Large intestine (tissue), 3 donors: ENCODE results near the gene HDAC9. TPM values are rescaled to one million over a fixed set of nuclear protein-coding genes. Genes with fewer than 3 reads are reported as not detected.

Source experiments
- DNase-seq, 2 donors: peaks; one replicate each; pipeline versions ENCODE4 v3.0.0 to v3.0.0-alpha.2; 2013
- H3K27ac ChIP-seq: one replicate; pipeline ENCODE4 v1.5.1; 2013; ENCODE audit warnings: low read length
- H3K27me3 ChIP-seq: 2 replicates; pipeline ENCODE4 v1.6.1; 2013; ENCODE audit warnings: low read length; ENCODE audit not compliant: control insufficient read depth, insufficient read depth
- H3K36me3 ChIP-seq: 2 replicates; pipeline ENCODE4 v1.6.1; 2013; ENCODE audit warnings: low read length; ENCODE audit not compliant: control insufficient read depth, insufficient read depth
- H3K4me1 ChIP-seq: one replicate; pipeline ENCODE4 v1.6.1; 2013; ENCODE audit warnings: low read length; ENCODE audit not compliant: control insufficient read depth, insufficient read depth
- H3K4me3 ChIP-seq: one replicate; pipeline ENCODE4 v1.5.1; 2013; ENCODE audit warnings: low read length
- H3K9me3 ChIP-seq: one replicate; pipeline ENCODE4 v1.6.1; 2013; ENCODE audit warnings: mild to moderate bottlenecking, low read depth, low read length, moderate library complexity; ENCODE audit not compliant: control insufficient read depth
- WGBS: methylation state at CpG from one replicate; pipeline ENCODE4 v1.1.5; 2013; ENCODE audit warnings: low lambda C conversion rate; ENCODE audit not compliant: insufficient coverage; 5-methylcytosine and 5-hydroxymethylcytosine counted together
- polyA plus RNA-seq: library from polyadenylated mRNA; unstranded; fragments of 120-200 nt; gene quantifications from one replicate; pipeline ENCODE4 v1.2.1, GENCODE V29; 2013

Gene HDAC9
- polyA plus RNA-seq, 1 donor = 6.2 TPM

- Histone ChIP-seq H3K27me3 (no peaks in the 10 kb centered on the region), H3K4me3 (no peak overlapping the region), H3K27ac (no peak overlapping the region), H3K9me3 (no peaks in the 10 kb centered on the region), H3K36me3 (no peaks in the 10 kb centered on the region), H3K4me1 (no peaks in the 10 kb centered on the region)
- DNase-seq = no peak
- no CpG with 5 or more reads among the region's 5 CpGs for WGBS
Observed at GRCh38 chr7:18505870-18506460, 10.4 kb downstream of the HDAC9 start.

GRCh38 chr7:18508443-18509427, 13.2 kb downstream of the HDAC9 start:
- Histone ChIP-seq H3K4me3 (no peak overlapping the region), H3K36me3 (no peaks in the 10 kb centered on the region), H3K27ac (no peak overlapping the region), H3K27me3 (no peaks in the 10 kb centered on the region), H3K4me1 (no peaks in the 10 kb centered on the region), H3K9me3 (no peaks in the 10 kb centered on the region)
- no peak for DNase-seq
- 100% methylated on average over 1 of the region's 10 CpGs for WGBS

GRCh38 chr7:18509481-18509880, 13.9 kb downstream of the HDAC9 start:
- Histone ChIP-seq H3K4me1 (no peaks in the 10 kb centered on the region), H3K27ac (no peak overlapping the region), H3K4me3 (no peak overlapping the region), H3K36me3 (no peaks in the 10 kb centered on the region), H3K27me3 (no peaks in the 10 kb centered on the region), H3K9me3 (no peaks in the 10 kb centered on the region)
- 87% methylated on average over 2 of the region's 2 CpGs for WGBS
- no peak for DNase-seq

- DNase-seq = no peak
- 80% methylated on average over 3 of the region's 4 CpGs for WGBS
- H3K4me1 ChIP-seq = no peaks in the 10 kb centered on the region
- no peak overlapping the region for H3K27ac ChIP-seq
- no peaks in the 10 kb centered on the region for H3K9me3 ChIP-seq
- no peak overlapping the region for H3K4me3 ChIP-seq
- H3K36me3 ChIP-seq = no peaks in the 10 kb centered on the region
- no peaks in the 10 kb centered on the region for H3K27me3 ChIP-seq
Observed at GRCh38 chr7:18511351-18512140, 16.0 kb downstream of the HDAC9 start.

- Histone ChIP-seq H3K27ac (no peak overlapping the region), H3K9me3 (no peaks in the 10 kb centered on the region), H3K4me3 (no peak overlapping the region), H3K36me3 (no peaks in the 10 kb centered on the region), H3K4me1 (no peaks in the 10 kb centered on the region), H3K27me3 (no peaks in the 10 kb centered on the region)
- 100% methylated on average over 1 of the region's 1 CpG for WGBS
- DNase-seq = no peak
Observed at GRCh38 chr7:18513343-18513742, 17.8 kb downstream of the HDAC9 start.

GRCh38 chr7:18515067-18515466, 19.5 kb downstream of the HDAC9 start:
- no peaks in the 10 kb centered on the region for H3K36me3 ChIP-seq
- no peaks in the 10 kb centered on the region for H3K4me1 ChIP-seq
- no peaks in the 10 kb centered on the region for H3K27me3 ChIP-seq
- no peak for DNase-seq
- no peak overlapping the region for H3K4me3 ChIP-seq
- no CpG with 5 or more reads among the region's 2 CpGs for WGBS
- no peaks in the 10 kb centered on the region for H3K9me3 ChIP-seq
- H3K27ac ChIP-seq = no peak overlapping the region

- no peak for DNase-seq
- 80% methylated on average over 1 of the region's 2 CpGs for WGBS
- H3K36me3 ChIP-seq = no peaks in the 10 kb centered on the region
- no peaks in the 10 kb centered on the region for H3K4me1 ChIP-seq
- no peak overlapping the region for H3K27ac ChIP-seq
- no peak overlapping the region for H3K4me3 ChIP-seq
- H3K27me3 ChIP-seq = no peaks in the 10 kb centered on the region
- no peaks in the 10 kb centered on the region for H3K9me3 ChIP-seq
Observed at GRCh38 chr7:18517646-18518045, 22.1 kb downstream of the HDAC9 start.

GRCh38 chr7:18518555-18518954, 23.0 kb downstream of the HDAC9 start:
- H3K27ac ChIP-seq = no peak overlapping the region

GRCh38 chr7:18520450-18521235, 25.1 kb downstream of the HDAC9 start:
- no peaks in the 10 kb centered on the region for H3K9me3 ChIP-seq
- no peaks in the 10 kb centered on the region for H3K4me1 ChIP-seq
- no peaks in the 10 kb centered on the region for H3K36me3 ChIP-seq
- no peak overlapping the region for H3K4me3 ChIP-seq
- no peaks in the 10 kb centered on the region for H3K27me3 ChIP-seq
- no peak for DNase-seq
- no peak overlapping the region for H3K27ac ChIP-seq
- WGBS = 100% methylated on average over 1 of the region's 5 CpGs

More at GRCh38 chr7:18518555-18518954, 23.0 kb downstream of the HDAC9 start:
- no peaks in the 10 kb centered on the region for H3K4me1 ChIP-seq
- no peak for DNase-seq
- H3K36me3 ChIP-seq = no peaks in the 10 kb centered on the region
- no peaks in the 10 kb centered on the region for H3K27me3 ChIP-seq
- H3K4me3 ChIP-seq = no peak overlapping the region
- H3K9me3 ChIP-seq = no peaks in the 10 kb centered on the region
- 90% methylated on average over 2 of the region's 6 CpGs for WGBS

GRCh38 chr7:18521236-18521589, 25.7 kb downstream of the HDAC9 start:
- Histone ChIP-seq H3K27me3 (no peaks in the 10 kb centered on the region), H3K27ac (no peak overlapping the region), H3K4me1 (no peaks in the 10 kb centered on the region), H3K36me3 (no peaks in the 10 kb centered on the region), H3K4me3 (no peak overlapping the region), H3K9me3 (no peaks in the 10 kb centered on the region)
- 100% methylated on average over 3 of the region's 3 CpGs for WGBS
- no peak for DNase-seq
